BJ (cell line): ENCODE measurements around the gene ZNF716. TPM values are rescaled to one million over a fixed set of nuclear protein-coding genes. Genes with fewer than 3 reads are reported as not detected.

Experiments
- CTCF ChIA-PET: fragments of 350-600 bp; formaldehyde crosslinking; extraction: SDS; loops from one replicate; lab custom pipeline; 2021; ENCODE audit warnings: antibody characterized with exemption, inconsistent platforms; lab: Yijun Ruan, JAX
- POLR2A ChIA-PET: fragments of 300-600 bp; sonication (Branson Sonifier 250); formaldehyde crosslinking; extraction: SDS; loops from one replicate; lab custom pipeline; 2021; ENCODE audit warnings: antibody characterized with exemption; lab: Charles Lee
- DNase-seq: peaks from one replicate; pipeline ENCODE4 v3.0.0-alpha.2; 2011; ENCODE audit warnings: low read depth
- H3K27me3 ChIP-seq: 2 replicates; pipeline ENCODE4 v1.6.0; 2011; ENCODE audit warnings: low read length; ENCODE audit not compliant: control insufficient read depth, insufficient read depth
- H3K36me3 ChIP-seq: 2 replicates; pipeline ENCODE4 v1.5.1; 2011; ENCODE audit warnings: low read length; ENCODE audit not compliant: control insufficient read depth, insufficient read depth
- H3K4me3 ChIP-seq: 2 replicates; pipeline ENCODE4 v1.5.1; 2011; ENCODE audit warnings: low read depth, mild to moderate bottlenecking, control low read depth, low read length
- CTCF ChIP-seq: IDR thresholded peaks from 2 replicates; pipeline ENCODE4 v1.5.1; 2011; ENCODE audit warnings: low read depth, mild to moderate bottlenecking, control low read depth, inconsistent platforms, low read length, moderate library complexity; ENCODE audit not compliant: insufficient read depth
- polyA plus RNA-seq: library from polyadenylated mRNA; depleted of rRNA; stranded (reverse); fragments of >200 nt; gene quantifications from 2 replicates; pipeline ENCODE4 v1.2.3, GENCODE V29; 2011

Gene ZNF716
- polyA plus RNA-seq, 1 experiment: not detected

DNA sequence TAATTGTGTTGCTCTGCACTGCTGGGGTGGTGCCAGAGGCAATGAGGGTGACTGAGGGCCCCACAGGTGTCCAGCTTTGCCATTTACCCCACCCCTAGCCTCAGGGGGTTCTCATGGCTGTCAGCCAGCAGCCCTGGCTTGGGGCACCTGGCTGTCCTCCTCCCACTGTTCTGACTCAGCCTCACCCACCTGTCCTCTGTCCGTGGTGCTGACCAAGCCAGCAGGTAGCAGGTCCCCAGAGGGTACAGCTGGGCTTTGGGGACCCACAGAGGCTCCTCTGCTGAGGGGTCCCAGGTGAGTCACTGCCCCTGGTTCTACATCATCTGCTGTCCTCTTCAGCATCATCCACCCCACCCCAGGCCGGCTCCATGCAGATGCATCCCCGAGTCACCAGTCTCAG lies 32.2 kb upstream of the ZNF716 start:
- Histone ChIP-seq H3K4me3 (no peak overlapping the region), H3K27me3 (no peaks in the 10 kb centered on the region), H3K36me3 (no peaks in the 10 kb centered on the region)
- TF ChIP-seq CTCF: no peak
- CTCF ChIA-PET: no interaction called here
- no peak for DNase-seq
- POLR2A ChIA-PET: no interaction called here

GRCh38 chr7:57423768-57424167 lies 26.2 kb upstream of the ZNF716 start:
- CTCF ChIA-PET: no interaction called here
- POLR2A ChIA-PET: no interaction called here
- TF ChIP-seq CTCF: no peak

GRCh38 chr7:57424515-57425238 lies 25.3 kb upstream of the ZNF716 start:
- TF ChIP-seq CTCF: no peak
- POLR2A ChIA-PET: no interaction called here
- Histone ChIP-seq H3K4me3 (no peak overlapping the region), H3K36me3 (no peaks in the 10 kb centered on the region), H3K27me3 (no peaks in the 10 kb centered on the region)
- DNase-seq: no peak
- CTCF ChIA-PET: no interaction called here

More at GRCh38 chr7:57423768-57424167, 26.2 kb upstream of the ZNF716 start:
- DNase-seq: no peak
- Histone ChIP-seq H3K27me3 (no peaks in the 10 kb centered on the region), H3K4me3 (no peak overlapping the region), H3K36me3 (no peaks in the 10 kb centered on the region)

- POLR2A ChIA-PET: no interaction called here
Measured at GRCh38 chr7:57425239-57425944, 24.6 kb upstream of the ZNF716 start.

More at GRCh38 chr7:57425239-57425944, 24.6 kb upstream of the ZNF716 start:
- Histone ChIP-seq H3K4me3 (no peak overlapping the region), H3K36me3 (no peaks in the 10 kb centered on the region), H3K27me3 (no peaks in the 10 kb centered on the region)
- no peak for DNase-seq
- TF ChIP-seq CTCF: no peak
- CTCF ChIA-PET: no interaction called here
